Globus pallidus (tissue), 1 donor: ENCODE data around the gene SPHKAP.
"Not testable (repeated sequence)": the region's sequence is repeated elsewhere in the genome, so short reads cannot be mapped to it uniquely, and the experiment has no call there.

Source experiments
- DNase-seq: peaks from one replicate; pipeline ENCODE4 v3.0.0-alpha.2; 2015; ENCODE audit warnings: low spot score

SPHKAP gene

DNA sequence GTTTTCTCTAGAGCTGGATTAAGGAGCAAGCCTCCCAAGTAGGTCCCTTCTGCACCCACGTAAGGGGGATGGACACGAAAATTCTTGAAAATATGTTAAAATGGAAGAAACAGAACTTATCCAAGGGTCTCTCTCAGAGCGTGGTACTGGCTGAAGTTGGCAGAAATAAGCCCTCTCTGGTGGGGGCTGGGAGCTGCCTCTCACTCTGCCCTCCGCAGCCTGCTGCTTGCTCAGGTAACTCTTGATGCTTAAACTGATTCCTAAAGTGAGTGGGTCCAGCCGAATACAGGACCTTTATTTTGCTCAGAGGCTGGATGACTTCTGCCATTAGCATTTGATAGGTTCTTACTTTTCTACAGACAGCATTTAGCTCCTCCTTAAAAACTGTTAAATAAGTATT lies 78.1 kb downstream of the SPHKAP start:
- no peak for DNase-seq

DNA sequence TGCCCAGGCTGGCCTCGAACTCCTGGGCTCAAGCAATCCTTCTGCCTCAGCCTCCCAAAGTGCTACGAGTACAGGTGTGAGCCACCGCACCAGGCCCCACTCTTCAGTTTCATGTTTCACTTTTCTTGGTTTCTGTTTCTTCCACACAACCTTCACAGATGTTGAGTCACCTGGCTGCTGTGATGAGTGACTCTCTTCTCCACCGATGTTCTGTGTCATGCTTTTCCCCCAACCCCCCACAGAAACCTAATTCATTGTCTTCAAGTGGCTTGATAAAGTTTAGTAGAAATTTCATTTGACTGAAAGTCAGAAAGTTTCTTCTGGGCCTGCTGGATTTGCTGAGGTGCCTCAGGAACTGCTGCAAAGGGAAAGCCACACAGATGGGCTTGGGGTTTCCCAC lies 78.5 kb downstream of the SPHKAP start:
- DNase-seq = no peak

DNA sequence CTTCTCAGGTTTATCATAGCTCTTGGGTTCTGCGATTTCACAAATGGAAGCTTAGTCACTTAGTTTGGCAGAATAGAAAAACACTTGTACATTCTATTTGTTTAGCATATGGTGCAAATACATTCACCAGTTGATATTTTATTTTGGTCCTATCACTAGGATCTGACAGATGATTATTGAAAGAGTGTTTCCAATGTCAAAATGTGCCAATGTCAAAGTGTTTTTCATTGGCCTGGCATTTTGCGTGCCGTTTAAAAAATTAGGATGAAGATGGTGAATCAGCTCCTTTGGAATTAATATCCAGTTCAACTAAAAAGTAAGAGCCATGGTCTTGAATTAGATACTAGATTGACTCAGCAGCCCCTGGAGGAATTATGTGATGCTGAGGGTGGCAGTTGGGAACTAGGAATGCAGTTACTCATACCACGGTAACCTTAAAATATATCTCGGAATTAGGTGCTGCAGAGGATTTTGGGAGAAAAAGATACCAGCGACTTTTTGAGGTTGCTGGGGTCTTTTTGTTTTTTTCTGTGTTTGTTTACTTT lies 87.0 kb downstream of the SPHKAP start:
- DNase-seq = no peak

DNA sequence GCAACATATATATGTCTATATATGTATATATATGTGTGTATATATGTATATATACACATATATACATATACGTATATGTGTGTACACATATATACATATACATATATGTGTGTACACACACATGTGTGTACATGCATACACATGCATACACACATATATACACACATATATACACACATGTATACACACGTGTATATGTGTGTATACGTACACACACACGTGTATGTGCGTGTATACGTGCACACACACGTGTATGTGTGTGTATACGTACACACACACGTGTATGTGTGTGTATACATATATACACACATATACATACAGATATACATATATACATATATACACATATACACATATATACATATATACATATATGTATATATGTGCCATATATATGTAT lies 89.4 kb downstream of the SPHKAP start:
- DNase-seq = no peak

DNA sequence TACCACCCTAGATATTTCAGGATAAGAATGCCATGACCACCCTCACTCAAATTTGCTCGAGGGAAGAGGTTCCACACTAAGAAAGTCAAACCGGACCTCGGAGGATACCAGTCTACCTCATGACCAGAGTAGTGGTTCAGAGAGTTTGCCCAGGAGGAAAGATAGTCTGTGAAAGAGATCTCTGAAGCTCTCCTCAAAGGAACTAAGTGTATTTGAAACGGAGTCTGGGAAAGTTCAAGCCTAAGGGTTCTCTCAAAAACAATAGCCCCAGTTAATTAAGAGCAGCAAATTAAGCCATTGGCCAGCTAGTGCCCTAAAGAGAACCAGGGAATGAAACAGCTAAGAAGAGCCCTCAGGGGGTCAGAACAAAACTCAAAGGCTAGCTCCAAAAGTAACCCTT lies 94.9 kb downstream of the SPHKAP start:
- no peak for DNase-seq

DNA sequence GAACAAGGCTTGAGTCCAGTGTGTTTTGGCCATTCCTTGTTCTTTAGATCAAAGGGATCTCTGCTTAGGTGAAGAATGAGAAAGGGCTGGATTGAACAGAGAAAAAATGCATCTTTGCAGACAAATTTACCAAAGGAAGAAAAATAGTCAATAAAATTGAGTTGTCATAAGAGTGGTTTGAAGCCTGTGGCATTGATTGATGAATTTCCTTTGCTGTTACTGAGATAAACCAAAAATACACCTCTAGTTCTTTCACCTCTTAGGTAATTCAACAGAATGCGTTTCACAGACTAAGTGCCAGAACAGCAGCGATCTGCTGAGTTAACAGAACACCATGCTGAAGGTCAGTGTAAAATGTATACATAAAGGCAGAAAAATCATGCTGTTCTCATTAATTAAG lies 96.8 kb downstream of the SPHKAP start:
- DNase-seq = no peak

DNA sequence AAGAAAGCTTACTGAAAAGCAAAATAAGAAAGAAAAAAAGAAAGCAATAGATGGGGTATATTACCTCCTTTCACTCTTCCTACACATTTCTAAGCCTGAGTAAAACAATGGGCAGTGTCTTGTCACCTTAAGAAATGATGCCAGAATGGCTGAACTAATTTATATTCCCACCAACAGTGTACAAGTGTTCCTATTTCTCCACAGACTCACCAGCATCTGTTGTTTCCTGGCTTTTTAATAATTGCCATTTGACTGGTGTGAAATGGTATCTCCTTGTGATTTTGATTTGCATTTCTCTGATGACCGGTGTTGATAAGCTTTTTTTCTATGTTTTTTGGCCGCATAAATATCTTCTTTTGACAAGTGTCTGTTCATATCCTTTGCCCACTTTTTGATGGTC lies 98.4 kb downstream of the SPHKAP start:
- DNase-seq = no peak

DNA sequence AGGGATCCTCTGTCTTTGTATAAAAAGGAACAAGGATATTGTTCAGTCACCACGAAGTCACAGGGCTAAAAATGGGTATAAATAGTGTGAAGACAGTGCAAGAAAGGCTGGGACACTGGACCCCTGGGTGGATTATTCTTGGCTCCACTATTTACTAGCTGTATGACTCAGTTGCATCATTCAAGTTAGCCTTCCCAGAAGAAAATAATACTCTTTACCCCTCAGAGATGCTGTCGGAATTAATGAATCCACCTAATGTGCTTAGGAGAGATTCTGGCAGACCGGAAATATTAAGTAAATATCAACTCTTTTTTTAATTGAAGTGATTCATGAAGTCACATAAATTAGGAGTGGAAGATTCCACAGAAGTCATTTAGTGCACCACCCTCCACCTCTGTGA lies 98.9 kb downstream of the SPHKAP start:
- DNase-seq = no peak

DNA sequence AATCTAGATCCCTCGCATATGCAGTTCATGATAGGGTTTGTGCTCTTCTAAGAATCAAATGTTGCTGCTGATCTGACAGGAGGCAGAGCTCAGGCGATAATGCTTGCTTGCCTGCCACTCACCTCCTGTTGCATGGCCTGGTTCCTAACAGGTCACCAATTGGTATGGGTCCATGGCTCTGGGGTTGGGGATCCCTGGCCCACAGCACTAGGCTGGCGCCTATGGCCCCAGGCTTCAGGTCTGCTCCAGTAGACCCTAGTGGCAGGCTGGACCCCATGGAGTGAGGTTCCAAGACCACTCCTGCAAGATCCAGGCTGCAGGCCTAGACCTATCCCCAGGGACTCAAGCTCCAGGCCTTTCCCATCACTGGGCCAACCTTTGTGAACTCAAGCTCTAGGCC lies 102.3 kb downstream of the SPHKAP start:
- no peak for DNase-seq

DNA sequence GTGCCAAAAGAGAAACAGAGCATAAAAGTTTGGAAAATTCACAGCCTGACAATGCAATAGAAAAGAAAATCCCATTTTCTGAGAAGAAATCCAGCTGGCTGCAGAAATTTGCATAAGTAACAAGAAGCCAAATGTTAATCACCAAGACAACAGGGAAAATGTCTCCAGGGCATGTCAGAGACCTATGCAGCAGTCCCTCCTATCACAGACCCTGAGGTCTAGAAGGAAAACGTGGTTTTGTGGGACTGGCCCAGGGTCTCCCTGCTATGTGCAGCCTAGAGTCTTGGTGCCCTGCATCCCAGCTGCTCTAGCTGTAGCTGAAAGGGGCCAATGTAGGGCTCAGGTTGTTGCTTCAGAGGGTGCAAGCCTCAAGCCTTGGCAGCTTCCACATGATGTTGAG lies 104.8 kb downstream of the SPHKAP start:
- DNase-seq = not testable (repeated sequence)

DNA sequence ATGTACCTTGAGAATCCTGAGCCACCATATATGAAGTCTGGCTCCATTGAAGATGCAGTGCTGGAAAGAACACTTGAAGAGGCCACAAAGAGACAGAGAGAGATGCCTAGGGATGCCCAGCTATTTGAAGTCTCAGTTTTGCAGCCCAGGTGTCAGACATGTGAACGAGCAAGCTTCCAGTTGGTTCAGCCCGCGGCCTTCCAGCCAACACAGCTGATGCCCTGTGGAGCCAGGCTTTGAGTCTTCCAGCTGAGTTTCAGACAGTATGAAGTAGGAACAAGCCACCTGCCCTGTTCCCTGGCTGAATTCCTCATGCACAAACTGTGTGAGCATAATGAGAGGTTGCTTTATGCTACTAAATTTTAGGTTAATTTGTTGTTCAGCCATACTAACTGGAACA lies 108.8 kb downstream of the SPHKAP start:
- DNase-seq = no peak

DNA sequence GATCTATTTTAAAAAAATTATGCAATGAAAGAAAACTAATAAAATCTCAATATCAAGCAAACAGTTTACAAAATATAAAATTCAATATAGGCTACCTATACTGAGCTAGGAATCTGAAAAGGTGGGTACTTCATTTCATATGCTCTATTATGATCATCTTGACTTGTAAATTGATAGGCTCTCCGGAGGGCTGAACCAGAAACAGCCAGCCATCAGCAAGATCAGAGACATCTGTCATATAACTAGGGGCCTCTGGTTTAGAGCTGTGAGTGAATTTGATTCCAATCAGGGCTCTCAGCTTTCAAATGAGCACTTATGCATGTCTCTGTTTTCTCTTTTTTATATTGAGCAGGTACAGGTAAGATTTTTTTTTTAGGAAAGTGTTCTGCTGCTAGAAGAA lies 114.2 kb downstream of the SPHKAP start:
- DNase-seq = no peak

DNA sequence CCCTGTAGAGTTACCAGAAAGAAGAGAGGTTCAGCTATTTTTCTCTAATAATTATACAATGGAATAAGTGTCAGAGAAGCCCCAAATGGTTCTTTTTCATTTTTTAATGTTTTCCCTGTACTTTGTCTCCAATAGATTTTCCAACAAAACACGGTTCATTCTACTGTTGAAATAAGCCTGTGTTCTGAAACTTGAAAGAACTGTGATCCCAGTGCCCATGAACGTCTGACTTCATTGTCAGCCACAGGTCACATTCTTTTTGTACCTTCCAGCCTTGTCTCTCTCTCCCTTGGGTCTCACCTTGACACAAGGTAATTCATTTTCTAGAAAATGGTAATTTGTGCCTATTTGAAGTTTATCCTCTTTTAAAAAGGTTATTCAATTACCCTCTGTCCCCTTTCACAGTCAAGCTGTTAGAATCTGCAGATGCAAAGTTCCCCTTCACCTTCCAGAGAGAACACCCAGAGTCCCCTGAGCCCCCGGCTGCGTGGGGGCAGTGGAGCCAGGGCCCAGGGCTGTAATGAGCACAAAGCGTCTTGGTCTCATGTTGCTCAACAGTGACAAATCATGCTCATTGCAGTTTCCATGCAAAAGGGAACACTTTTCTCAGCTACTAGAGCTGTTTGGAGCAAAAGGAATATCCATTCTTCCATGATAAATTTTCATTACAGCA lies 115.2 kb downstream of the SPHKAP start:
- no peak for DNase-seq

DNA sequence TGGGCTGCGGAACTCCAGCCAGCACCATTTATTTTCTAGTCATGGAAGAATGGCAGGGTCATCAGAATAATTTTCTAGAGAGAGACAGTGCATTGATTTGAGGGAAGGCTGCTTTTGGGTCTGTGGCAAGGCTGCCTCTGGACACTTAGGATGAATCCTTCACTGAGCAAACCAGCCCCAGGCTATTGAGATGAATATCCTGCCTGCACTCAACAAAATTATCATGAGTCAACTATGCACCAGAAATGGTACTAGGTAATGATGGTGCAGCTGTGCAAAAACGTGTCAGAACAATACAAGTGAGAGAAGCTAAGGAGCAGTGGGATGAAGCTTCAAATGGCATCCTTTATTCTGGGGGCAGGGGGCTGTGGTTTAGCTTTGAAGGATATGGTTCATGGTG lies 115.8 kb downstream of the SPHKAP start:
- no peak for DNase-seq

DNA sequence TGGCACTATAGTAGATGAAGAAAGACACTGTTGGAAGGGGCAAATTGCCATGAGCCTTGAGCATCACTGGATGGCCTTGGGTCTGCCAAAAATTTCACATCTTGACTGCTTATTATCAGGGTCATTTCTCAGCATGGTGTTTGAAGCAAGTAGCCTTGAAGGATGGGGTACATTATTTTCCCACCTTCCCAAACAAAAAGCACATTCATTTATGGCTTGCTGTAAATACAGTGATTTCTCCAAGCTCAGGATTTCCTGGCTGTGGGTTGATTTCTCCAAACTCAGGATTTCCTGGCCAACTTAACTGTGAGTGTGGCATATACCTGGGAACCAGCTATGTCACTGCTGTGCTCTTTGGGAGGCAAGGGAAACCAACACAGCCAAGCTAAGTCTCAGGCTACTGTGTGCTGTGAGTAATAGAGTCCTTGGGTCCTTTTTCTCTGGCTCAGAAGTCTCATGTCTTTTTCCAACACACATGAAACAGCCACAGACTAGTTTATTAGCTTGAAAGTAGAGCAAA lies 116.6 kb downstream of the SPHKAP start:
- DNase-seq = no peak

DNA sequence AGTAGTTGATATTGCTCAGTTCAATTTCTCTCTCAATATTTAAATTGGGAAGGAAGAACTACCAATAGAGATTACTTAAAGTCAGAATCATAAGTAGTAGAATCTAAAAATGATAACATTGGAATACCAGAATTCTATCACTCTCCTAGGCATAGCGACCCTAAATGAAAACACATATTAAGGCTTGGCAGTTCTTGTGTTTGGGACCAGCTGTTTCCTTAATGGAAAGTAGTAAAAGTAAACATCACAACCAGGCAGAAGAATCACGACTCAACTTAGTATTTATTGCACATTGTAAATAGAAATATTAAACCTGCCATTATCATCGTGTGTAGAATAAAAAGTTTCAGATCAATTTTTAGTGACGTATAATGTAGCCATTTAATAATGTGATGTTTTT lies 117.5 kb downstream of the SPHKAP start:
- DNase-seq = no peak

DNA sequence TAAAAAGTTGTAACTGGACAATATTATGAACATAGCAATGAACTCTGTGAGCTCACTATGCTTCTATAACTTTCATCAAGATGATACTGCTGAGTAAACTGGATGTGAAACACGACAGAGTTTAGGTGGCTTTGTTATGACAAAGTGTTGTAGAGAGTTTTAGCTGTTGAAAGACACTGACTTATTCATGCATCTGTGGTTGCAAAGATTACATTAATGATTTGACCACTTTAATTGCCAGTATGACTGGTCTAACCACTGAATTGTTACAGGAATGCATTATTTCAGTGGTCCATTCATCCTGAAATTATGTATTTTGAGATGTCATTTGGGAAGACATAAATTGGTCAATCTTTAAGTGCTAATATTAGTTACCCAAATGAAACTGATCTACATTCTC lies 117.9 kb downstream of the SPHKAP start:
- DNase-seq = no peak

DNA sequence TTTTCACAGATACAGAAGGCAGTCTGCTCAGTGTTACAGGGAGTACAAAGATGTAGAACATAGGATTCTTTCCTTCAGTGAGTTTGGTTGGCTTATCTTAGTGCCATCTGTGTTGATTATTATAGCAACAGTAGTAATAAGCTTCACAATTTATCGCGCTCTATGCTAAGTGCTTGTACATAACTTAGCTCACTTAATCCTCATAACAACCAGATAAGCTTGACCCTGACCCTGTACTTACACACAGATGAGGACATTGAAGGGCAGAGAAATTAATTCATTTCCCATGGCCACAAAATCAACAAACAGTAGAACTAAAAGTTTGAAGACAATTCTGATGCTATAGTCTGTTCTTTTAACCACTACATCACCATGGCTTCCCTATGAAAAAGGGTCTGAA lies 121.8 kb downstream of the SPHKAP start:
- DNase-seq = no peak

DNA sequence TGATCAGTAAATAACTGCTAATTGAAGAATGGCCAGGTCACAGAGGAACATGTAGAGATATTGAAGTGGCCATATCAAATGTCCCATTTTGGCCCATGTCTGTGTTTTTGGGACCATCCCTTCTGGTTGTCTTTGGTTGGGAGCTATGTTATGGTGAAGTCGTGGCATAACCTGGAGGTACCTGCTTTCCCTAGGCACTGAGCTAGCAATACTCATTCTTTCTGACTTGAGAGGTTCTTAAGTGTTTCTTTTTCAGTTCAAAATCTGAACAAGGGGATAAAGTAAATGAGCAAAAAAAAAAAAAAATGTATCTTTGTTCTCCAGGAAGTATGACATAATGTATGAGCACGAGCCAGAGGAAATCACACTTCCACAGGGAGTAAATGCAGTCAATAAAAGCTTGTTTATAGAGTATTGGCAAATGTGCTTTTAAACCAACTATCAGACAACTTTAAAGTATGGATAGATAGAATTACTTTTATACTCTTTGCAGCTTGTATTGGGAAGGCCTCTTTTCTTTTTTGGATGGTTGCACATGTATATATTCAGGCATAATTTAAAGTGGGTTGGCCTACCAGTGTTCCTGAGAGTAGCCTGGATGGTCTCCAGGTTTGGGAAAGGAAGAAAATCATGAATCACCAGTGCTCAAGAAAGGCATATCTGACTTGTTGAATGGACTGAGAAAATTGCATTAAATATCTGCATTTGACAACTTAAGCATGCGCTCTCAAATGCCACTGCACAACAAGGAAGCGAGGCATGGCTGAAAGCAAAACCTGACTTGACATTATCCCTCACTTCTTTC lies 125.0 kb downstream of the SPHKAP start:
- no peak for DNase-seq

DNA sequence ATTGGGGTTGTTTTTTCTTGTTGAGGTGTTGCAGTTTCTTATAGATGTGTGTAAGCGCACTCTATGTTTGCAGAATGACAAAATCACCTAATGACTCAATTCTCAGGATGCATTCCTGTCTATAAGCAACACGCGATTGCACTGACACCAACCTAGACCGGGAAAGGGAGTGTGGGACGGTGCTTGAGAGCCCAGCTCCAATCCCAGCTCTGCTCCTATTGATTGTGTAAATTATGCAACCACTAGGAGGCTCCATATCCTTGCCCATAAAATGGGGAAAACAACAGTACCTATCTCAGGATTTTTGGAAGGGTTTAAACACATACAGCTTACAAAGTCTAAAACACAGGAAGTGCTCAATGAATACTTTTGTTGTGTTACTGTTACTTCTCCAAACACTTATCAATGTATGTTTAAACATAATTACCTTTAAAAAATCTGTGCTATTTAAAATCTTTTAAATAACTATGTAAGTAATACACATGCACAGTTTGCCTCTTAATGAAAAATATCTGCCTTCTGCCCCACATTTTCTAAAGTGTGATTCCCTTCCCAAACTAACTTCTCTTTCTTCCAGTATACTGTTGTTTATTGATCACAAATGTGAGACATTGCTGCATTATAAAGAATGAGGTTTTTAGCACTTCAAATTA lies 132.5 kb downstream of the SPHKAP start:
- peak; percentile 48 for DNase-seq

DNA sequence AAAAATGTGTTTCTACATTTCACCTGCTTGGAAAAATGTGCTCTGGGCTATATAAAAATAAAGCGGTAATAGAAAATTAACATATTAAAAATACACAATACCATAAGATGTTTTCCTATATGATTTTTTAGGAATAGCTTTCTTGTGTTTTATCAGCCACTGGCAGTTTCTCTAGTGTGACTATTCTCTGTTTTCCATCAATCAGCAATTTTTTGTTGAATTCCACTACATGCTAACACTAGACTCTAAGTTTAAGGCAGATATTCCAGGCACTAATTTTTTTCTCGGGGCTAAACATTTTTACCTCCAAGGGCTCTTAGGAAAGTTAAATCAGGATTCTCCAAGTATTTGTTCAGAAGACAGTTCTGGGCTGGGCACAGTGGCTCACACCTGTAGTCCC lies 140.5 kb downstream of the SPHKAP start:
- DNase-seq = no peak

DNA sequence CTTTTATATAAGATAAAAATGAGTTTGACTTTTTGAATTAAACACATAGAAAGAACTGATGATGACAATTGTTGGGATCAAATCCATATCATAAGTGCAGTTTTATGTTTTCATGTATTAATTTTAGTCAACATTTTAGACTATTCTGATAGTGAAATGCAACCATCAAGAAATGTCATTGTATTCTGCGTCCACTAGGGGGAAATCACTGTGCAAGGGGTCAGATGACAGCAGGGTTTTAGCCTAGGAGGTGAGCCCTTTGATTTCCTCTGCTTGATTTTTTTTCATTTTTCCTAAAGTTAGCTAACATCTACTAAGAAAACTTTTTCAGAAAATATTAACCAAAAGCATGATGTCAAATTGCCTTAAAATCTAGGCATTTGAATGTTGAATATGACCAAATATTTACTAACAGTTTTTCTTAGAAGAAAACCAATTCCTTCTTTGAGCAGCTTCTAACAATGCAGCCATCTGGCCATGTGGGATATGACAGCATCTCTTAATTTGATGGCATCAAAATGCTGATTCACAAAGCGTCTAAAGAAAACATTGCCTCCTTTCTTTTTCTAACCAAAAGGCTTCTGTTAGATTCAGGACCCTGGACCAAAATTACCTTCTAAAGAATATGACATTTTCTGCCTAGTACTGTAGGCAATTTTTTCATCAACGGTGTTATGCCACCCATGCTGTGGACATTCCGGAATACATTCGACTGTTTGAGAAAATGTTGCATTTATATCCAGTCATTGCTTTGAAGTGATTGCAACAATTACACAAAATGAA lies 141.5 kb downstream of the SPHKAP start:
- peak; percentile 38 for DNase-seq
